Lung (tissue), 5 donors: ENCODE results near the gene VTI1A. TPM values are rescaled to one million over a fixed set of nuclear protein-coding genes. Genes with fewer than 3 reads are reported as not detected.

Experiments
- polyA plus RNA-seq, 2 donors: library from polyadenylated mRNA; stranded (reverse); fragments of 200-250 nt; gene quantifications; one replicate each; pipeline ENCODE4 v1.2.1, GENCODE V29; 2013
- small RNA-seq: library from RNA; depleted of rRNA; stranded (forward); fragments of <200 nt; gene quantifications from one replicate; pipeline ENCODE3, GENCODE V24; 2014; ENCODE audit warnings: low replicate concordance
- total RNA-seq, 2 donors: library from RNA; depleted of rRNA in 1 of 2; stranded (reverse); fragments of >200 nt in 1 of 2; gene quantifications; one replicate each; pipeline ENCODE4 v1.2.1, GENCODE V29; 2014 to 2021
- donor health status: Bipolar disorder and iron deficiency.
- donor health status: healthy.
- donor health status: DM: yes; HTN: yes; CAD: no.

VTI1A gene
- total and polyA plus RNA-seq, 4 donors, result 9.2 to 48.2 (median 28.4) TPM

Small RNA genes lying within 50 kb of the gene (small RNA-seq; reads per million reads assigned to genes)
- gene AC022018.1 (not detected), gene MIR4295 (not detected)

Other genes with a start within 250 kb of the VTI1A start
- gene TECTB, start 163.8 kb upstream of the VTI1A start, total RNA-seq, result not detected
- not detected for gene TECTB, start 163.8 kb upstream of the VTI1A start, polyA plus RNA-seq
- 10 to 100 TPM; 62.0 to 62.6 TPM for gene ACSL5, start 73.1 kb upstream of the VTI1A start, total RNA-seq
- 10 to 100 TPM; 46.1 to 71.0 TPM for gene ACSL5, start 73.1 kb upstream of the VTI1A start, polyA plus RNA-seq
- gene ZDHHC6, start 301 bp upstream of the VTI1A start, total RNA-seq, result 10 to 100 TPM; 25.8 to 32.5 TPM
- 10 to 100 TPM; 27.8 to 38.3 TPM for gene ZDHHC6, start 301 bp upstream of the VTI1A start, polyA plus RNA-seq